NCI-H526 treated with DMSO at 0.1 percent for 48 hours (cell line): ENCODE data around the gene TRIM72.
"Not testable (repeated sequence)": the region's sequence is repeated elsewhere in the genome, so short reads cannot be mapped to it uniquely, and the experiment has no call there.

ENCODE experiments used
- DNase-seq: peaks from one replicate; lab custom pipeline; 2025; lab: John Stamatoyannopoulos, UW

The TRIM72 gene, protein sequence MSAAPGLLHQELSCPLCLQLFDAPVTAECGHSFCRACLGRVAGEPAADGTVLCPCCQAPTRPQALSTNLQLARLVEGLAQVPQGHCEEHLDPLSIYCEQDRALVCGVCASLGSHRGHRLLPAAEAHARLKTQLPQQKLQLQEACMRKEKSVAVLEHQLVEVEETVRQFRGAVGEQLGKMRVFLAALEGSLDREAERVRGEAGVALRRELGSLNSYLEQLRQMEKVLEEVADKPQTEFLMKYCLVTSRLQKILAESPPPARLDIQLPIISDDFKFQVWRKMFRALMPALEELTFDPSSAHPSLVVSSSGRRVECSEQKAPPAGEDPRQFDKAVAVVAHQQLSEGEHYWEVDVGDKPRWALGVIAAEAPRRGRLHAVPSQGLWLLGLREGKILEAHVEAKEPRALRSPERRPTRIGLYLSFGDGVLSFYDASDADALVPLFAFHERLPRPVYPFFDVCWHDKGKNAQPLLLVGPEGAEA

DNA sequence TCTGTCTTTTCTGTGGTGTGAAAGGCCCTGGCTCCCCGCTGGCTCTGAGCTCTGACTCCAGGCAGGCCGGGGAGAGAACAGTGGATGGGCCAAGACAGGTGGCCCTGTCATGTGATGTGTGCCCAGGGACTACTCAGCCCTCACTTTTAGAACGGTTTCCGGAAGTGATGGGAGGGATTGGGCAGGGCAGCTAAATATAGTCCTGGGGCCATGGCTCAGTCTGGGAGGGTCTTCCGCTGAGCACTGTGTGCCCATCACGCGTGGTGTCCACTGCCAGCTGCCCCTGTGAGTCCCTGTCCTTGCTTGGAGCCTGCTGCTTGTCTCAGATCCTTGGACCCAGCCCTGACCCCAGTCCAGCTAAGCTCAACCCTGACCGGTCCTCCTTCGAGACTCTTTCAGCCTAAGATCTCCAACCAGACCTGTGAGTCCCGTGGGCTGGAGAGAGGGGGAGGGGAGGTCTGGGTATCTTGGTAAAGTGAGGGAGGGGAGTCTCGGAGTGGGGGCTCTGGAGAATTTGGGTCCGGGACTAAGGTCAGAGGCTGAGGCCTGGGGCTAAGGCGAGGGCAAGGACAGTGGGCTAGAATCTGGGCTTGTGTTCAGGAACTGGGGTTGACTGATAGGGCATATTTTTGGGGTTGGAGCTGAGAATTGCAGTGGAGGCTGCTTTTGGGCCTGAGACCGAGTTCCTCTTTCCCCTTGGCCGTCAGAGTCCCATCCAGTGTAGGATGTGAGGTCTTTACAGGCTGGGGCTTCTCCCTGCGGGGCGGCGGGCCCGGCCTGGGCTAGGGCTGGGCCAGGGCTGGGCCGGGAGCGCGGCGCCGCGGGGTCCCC is at the start of gene TRIM72:
TRIM72 (plus strand) TSS at position 243 of the 831 bp plus-strand sequence. CDS start 620 bp downstream, outside the sequence.
- DNase-seq: no peak

DNA sequence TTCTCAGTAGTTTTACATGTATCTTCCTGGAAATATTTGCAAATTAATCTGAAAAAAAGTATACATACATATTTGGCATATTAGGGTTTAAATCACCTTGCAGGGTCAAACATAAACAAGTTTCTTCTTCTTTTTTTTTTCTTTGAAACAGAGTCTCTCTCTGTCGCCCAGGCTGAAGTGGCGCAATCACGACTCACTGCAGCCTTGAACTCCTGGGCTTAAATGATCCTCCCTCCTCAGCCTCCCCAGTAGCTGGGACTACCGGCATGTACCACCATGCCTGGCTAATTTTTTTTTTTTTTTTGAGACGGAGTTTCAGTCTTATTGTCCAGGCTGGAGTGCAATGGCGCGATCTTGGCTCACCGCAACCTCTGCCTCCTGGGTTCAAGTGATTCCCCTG is 46.6 kb upstream of the TRIM72 start:
- DNase-seq: no peak

DNA sequence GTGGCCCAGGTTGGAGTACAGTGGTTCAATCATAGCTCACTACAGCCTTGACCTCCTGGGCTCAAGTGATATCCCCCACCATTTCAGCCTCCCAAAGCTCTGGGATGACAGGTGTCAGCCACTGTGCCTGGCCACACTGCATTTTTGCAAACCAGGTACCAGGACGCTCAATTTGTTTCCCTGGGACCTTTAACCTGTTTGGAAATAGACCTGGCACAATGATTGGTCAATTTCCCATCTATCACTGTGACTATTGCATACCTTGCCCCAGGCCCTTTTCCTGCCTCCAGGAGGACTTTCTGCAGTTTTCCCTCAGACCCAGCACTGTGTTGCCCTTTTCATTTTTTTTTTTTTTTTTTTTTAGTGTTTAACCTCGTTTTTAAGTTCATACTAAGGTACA is 45.1 kb upstream of the TRIM72 start:
- DNase-seq: no peak

DNA sequence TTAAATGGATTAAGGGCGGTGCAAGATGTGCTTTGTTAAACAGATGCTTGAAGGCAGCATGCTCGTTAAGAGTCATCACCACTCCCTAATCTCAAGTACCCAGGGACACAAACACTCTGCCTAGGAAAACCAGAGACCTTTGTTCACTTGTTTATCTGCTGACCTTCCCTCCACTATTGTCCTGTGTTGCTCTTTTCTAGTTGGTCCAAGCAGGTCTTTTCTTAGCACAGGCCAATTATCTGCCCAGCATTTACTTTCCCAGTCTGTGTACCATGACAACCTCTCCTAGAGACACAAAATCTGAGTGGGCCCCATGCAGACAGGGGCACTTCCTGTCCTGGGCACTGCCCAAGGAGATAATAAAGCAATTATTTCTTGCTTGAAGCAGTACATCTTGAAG is 43.9 kb upstream of the TRIM72 start:
- DNase-seq: not testable (repeated sequence)

DNA sequence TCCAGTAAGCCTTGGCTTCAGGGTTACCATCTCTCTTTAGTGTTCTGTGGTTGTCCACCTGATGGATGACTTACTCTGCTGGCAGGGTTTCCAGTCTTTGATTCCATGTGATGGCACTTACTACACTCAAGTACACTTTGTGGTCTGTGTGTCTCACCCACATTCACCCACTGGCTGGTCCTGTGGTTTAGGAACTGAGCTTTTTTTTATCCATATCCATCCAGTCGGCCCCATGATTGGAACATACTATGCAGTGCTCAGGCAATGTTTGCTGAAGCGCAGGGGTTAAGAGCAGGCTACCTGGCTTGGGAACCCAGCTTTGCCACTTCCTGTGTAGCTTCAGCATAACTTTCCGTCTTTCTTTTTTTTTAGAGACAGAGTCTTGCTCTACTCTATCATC is 36.8 kb upstream of the TRIM72 start:
- DNase-seq: no peak

DNA sequence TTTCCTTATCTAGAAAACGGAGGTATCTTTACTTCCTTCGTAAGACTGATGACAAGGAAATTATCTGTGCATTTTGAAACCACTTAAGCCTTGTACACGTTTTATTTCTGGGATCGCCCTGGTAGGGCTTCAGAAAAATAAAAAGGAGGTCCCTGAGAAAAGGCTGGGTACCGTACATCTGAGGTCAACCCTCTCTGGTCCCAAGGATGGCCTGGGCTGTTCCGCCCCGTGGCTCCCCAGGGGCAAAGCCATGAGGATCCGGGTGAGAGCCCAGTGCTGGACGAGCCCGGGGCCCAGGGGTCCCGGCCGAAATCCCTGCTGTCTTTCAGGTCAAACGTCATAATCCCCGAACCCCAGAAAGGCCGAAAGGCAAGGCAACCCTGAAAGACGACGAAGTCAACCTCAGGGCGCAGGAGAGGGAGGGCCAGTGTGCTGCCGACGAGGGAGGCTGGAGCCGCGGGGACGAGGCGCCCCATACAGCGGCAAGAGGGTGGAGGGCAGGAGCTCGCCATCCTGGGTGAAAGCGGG is 34.6 kb upstream of the TRIM72 start:
- DNase-seq: no peak

DNA sequence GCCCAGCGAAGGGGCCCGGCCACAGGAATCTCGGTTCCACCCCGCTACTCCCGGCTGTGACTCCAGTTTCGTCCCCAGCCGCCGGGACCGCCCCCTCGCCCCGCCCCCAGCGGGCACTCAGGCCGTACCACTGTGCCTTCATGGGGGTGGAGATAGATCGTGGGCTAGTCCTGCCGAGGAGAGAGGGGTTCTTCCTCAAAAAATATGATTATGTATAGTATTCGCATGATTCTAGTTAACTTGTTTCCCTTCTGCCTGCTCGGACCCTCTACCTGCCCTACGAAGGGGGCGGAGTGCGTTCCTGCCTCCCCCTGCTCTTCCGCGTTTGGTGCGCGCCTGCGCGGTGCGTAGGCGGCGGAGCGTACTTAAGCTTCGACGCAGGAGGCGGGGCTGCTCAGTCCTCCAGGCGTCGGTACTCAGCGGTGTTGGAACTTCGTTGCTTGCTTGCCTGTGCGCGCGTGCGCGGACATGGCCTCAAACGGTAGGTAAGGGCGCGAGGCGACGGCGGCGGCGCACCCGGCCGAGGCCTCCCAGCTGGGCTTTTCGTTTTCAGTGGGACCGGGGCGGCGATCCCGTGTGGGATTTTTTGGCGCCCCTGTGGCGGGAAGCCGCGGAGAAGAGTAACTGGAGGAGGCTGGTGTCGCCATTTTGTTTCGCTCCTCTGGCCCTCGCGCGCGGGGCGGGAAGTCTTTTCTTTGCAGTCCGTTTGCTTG is 34.0 kb upstream of the TRIM72 start, which contains the start of gene FUS:
FUS (plus strand) TSS at position 393 of the 713 bp plus-strand sequence; CDS start at position 469, 76 bp downstream.
- DNase-seq: peak; percentile 72

DNA sequence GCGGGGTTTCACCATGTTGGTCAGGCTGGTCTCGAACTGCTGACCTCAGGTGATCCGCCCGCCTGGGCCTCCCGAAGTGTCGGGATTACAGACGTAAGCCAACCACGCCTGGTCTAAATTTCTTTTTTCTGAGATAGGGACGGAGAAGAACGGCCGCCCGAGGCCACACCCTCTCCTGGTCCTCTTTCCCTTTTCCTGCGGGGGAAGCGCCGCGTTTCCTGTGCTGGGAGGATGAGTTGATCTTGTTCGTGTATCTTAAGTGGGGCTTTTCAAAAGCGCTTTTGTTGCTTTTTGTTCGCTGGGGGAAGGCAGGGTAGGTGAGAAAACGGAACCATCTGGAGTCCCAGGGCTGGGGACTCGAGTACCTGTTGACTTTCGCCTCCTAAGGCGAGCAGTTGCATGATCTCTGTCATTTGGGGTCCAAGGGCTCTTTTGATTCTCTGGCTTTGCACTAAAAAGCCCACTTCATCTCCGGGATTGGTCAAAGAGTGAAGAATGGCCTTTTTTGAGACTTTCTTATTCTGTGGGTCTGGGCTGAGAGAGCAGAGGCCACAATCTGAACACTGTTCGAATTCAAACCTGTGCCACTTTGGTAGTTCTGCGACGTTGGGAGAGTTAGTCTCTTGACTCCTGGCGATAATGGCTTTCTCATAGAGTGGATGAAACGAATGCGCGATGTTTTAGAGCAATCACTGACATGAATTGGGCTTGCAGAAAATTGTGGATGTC is 32.7 kb upstream of the TRIM72 start:
- DNase-seq: no peak

DNA sequence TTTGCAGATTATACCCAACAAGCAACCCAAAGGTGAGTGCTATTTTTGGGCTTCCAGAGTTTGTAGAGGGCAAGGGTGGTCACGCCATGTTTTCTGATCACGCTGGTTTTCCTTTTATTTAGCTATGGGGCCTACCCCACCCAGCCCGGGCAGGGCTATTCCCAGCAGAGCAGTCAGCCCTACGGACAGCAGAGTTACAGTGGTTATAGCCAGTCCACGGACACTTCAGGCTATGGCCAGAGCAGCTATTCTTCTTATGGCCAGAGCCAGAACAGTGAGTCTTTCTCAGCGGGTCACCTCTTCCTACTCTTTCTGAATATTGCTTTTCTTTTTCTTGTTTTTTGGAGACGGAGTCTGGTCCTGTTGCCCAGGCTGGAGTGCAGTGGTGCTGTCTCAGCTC is 31.5 kb upstream of the TRIM72 start:
- DNase-seq: no peak

DNA sequence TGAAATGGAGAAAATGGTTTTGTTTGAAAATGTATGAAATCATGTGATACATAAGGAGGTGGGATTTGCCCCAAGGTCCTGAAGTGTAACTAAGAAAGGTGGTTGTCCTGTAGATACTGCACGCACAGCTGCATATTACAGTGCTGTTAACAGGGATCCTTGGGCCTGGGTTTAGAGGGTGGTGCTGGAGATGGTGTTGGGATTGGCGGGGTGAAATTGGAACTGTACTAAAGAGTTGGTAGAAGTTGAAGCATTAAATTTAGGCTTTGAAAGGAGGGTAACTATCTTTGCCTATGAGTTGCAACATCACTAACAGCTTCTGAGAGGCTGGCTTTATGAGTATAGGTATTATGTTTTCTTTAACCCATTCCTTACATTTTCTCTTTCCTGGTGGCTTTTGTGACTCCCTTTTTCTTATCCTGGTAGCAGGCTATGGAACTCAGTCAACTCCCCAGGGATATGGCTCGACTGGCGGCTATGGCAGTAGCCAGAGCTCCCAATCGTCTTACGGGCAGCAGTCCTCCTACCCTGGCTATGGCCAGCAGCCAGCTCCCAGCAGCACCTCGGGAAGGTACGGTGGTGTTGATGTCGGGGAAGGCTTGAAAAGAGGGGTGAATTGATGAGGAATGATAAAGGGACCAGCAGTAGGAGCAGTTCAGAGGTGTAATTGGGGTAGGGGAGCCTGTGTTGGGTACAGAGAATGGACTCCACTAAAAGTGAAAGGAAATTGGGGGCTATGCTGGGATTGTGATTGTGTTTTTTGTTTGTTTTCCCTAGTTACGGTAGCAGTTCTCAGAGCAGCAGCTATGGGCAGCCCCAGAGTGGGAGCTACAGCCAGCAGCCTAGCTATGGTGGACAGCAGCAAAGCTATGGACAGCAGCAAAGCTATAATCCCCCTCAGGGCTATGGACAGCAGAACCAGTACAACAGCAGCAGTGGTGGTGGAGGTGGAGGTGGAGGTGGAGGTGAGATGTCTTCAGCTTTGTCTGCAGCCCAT is 30.2 kb upstream of the TRIM72 start:
- no peak for DNase-seq

DNA sequence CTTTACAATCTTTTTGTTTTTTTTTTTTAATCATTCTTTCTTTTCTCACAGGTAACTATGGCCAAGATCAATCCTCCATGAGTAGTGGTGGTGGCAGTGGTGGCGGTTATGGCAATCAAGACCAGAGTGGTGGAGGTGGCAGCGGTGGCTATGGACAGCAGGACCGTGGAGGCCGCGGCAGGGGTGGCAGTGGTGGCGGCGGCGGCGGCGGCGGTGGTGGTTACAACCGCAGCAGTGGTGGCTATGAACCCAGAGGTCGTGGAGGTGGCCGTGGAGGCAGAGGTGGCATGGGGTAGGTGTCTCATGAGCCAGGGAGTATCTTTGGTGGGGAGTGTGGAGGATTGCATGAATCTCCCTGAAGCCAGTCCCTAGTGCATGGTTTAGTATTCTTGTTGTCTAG is 29.0 kb upstream of the TRIM72 start:
- no peak for DNase-seq

DNA sequence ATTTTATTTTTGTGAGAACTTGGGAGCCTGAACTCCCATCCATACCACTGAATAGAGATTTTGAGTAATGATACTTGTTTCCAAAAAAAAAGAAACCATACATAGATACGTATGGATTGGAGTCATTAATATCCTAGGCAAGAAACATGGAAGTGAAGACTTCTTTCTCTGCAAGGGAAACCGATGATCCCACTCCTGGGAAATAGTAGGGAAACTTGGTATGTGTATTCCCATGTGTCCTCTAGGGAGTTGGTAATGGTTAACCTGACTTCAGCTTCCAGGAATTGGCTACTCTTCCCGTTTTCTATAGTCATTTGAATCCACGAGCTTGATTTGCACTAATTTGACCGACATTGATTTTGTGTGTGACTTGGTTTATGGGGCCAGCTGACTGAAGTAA is 28.6 kb upstream of the TRIM72 start:
- no peak for DNase-seq

DNA sequence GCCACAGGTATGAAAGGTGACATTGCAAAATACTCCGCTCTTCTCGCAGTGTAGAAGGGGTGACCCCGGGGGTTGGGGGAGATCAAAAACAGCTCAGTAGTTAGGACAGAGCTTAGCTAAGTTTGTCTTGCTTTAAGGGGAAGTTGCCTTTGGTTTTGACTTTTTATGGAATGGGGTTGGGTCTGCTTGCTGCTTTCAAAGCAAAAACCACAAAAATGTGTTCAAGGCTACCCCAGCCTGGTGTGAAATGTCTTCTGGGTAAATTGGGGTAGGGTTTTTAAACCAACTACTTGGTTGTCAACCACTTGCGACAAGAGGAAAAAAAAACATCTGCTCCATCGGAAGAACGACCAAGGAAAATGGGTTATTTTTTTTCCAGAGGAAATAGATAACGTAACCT is 27.7 kb upstream of the TRIM72 start:
- no peak for DNase-seq

DNA sequence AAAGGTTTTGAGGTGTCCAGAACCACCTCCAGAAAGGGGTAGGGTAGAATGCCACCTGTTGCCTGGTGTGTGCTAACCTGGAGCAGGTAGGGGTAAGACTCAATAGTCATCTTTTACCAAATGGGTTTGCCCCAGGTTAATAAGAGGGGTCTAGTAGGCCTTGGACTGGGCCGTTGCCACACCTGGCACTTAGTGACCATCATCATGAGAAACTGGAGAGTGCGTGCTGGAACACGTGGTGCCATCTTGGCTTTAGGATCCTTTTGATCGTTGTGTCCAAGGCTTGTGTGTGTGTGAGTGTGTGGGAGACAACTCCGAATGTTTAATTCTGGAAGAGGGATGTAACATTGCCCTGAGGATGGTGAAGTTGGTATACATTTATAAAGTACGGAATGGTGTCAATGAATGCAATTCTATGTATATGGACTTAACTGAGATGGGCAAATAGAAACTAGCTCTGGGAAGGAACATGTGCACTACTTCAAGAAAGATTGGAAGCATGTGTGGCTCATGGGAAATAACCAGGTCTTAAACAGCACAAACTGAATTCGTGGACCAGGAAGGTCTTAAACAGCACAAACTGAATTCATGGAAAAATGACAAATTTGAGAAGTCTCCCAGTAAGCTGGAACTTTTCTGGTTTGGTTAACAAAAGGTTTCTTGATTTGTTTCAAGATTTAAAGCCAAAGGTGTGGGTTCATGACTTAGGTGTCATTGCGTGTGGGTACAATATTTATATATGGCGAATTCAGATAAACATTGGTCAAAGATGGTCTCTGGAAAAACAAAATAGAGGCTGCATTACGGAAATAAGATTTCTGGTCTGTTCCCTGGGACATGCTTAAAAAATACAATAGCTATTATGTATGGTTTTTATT is 26.8 kb upstream of the TRIM72 start:
- DNase-seq: no peak

DNA sequence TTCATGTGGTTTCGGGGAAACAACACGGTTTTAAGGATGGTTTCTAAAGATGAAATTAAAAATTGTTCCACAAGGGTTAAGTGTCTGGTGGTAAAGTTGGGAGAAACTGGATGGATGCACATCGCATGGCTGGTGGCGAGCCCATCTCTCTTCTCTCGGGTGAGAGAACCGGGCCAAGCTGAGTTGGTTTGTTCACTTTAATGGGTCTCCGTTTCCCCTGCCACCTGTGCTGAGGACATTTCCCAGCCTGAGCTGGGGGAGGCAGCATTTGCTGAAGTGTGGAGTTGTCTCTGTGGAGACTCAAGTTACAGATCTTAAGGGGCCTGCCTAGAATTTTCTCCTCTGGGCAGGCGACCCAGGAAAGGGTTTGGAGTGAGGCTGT is 26.1 kb upstream of the TRIM72 start:
- no peak for DNase-seq

DNA sequence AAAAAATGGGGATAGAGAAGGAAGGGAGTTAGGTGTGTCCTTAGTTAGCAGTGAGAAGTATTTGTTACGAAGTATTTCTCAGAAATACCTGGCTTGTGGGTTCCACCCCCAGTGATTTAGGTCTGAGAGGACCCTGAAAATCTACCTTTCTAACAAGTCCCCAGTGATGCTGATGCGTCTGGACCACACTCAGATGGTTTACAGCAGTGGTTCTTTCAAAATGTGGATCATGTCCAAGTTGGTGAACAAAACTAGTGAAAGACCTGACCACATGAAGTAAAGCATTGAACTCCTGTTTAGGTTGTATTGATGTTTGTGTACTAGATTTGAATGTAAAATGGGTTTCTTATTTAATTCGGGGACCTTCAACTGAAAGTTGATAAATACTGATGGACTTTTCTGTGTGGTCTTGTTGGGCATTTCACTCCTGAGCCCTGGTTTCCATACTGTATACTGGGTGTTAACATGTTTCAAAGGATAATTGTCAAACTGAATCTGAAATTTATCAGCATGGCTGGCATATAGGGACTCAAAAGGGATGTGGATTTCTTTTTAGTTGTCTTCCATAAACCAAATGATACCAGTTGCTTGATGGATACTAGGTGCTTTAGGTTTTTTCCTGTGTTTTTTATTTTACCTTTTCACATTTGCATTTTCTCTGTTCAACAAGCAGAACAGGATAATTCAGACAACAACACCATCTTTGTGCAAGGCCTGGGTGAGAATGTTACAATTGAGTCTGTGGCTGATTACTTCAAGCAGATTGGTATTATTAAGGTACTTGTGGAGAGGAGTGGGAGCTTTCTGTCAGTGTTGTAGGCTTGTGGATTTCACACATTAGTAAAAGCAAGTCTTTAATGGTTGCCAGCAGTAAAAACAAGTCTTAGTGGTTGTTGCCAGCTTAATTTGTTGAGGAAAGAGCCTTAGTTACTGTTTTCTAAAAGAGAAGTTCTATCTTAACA is 25.2 kb upstream of the TRIM72 start:
- DNase-seq: no peak

DNA sequence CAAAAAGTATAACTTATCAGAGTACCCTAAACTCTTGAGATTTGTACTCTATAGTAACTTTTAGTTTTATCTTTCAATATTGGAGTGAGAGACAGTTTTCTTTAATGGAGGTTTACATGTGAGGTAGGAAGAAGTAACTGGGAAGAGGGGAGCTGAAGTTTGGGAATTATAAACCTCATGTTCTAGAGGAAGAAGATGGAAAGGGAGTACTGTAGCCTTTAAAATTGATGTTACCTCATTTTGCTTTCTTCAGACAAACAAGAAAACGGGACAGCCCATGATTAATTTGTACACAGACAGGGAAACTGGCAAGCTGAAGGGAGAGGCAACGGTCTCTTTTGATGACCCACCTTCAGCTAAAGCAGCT is 24.5 kb upstream of the TRIM72 start:
- no peak for DNase-seq

DNA sequence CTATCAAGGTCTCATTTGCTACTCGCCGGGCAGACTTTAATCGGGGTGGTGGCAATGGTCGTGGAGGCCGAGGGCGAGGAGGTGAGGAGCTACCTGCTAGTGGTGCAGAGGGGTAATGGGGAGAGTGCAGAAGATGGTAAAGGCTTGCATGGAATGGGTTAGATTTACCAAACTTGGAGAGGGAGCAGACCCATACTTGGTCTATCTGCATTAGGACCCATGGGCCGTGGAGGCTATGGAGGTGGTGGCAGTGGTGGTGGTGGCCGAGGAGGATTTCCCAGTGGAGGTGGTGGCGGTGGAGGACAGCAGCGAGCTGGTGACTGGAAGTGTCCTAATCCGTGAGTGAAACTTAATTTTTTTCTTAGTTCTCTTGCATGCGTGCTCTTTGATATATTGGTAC is 23.9 kb upstream of the TRIM72 start:
- no peak for DNase-seq
